Heart left ventricle (tissue), 13 donors: Measurements from ENCODE around the gene NPRL2.

Experiments
- POLR2A ChIP-seq, 2 donors: fragments of 450-650 bp; IDR thresholded peaks; one replicate each; pipeline ENCODE4 v1.6.1; 2017; ENCODE audit warnings: antibody characterized with exemption in 2 of 2, mild to moderate bottlenecking in 2 of 2, moderate library complexity in 2 of 2
- TF ChIP-seq, protein P1 (sequence below), 12 donors: fragments of 200-600 bp; sonication (generic) in 4 of 12; IDR thresholded peaks; one replicate each; pipeline versions ENCODE4 v1.5.0 to v1.8.0; 2018 to 2022; ENCODE audit warnings: antibody characterized with exemption in 12 of 12, mild to moderate bottlenecking in 5 of 12
- donor health status: ischemic (EF 13 %, LVEDD 7.1; RV severe dilation, severe dysfunction).
- donor health status: DM: no; HTN: yes; CAD: no.
- donor health status: DM: no; HTN: no; CAD: no.
- donor health status: ischemic (EF 25% LVEDD 6.9; RV normal size, moderate dysfunction).
- donor health status: ischemic (EF 25% LVEDD 5.7; RV mildly dilated, moderate dysfunction).
- donor health status: ischemic (EF 35%, LVEDD 5.7; RV mildly dilated, moderate dysfunction).
- donor health status: nonischemic (EF 11% LVEDD 7.7; RV severe dilation, severe dysfunction).
- donor health status: DM: yes; HTN: yes; CAD: no.
- donor health status: PGD.
- donor health status: ischemic (EF 29% LVEDD 5.4; RV normal size, mild dysfunction).
- donor health status: nonischemic (EF 23%, LVEDD 6.1; RV moderate dilation, normal function).

DNA sequence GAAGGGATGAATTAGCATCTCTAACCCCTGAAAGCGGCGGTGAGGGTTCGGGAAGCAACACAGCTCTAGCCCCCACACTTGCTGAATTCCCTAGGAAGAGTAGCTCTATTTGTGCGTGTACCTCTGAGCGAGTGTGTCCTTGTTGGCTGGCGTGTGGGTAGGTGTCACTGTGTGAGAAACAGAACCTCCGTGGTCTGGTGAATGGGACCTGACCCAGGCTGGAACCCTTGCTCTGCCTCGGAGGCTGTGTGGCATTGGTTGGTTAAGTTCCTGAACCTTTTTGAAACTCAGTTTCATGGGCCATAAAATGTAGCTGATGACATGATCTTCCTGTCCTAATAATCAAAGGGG is 9.2 kb upstream of the NPRL2 start:
- TF ChIP-seq, protein P1, sequence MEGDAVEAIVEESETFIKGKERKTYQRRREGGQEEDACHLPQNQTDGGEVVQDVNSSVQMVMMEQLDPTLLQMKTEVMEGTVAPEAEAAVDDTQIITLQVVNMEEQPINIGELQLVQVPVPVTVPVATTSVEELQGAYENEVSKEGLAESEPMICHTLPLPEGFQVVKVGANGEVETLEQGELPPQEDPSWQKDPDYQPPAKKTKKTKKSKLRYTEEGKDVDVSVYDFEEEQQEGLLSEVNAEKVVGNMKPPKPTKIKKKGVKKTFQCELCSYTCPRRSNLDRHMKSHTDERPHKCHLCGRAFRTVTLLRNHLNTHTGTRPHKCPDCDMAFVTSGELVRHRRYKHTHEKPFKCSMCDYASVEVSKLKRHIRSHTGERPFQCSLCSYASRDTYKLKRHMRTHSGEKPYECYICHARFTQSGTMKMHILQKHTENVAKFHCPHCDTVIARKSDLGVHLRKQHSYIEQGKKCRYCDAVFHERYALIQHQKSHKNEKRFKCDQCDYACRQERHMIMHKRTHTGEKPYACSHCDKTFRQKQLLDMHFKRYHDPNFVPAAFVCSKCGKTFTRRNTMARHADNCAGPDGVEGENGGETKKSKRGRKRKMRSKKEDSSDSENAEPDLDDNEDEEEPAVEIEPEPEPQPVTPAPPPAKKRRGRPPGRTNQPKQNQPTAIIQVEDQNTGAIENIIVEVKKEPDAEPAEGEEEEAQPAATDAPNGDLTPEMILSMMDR (IDR thresholded peaks at IDR 0.05): no peak
- no peak for TF ChIP-seq POLR2A (IDR thresholded peaks at IDR 0.05)
